HCT116 (cell line): ENCODE measurements around the gene PSMB7. TPM values are rescaled to one million over a fixed set of nuclear protein-coding genes. Genes with fewer than 3 reads are reported as not detected.

Source experiments
- ATAC-seq: fragments of 200-7000 bp; cut with Tn5 transposase; 2 replicates; pipeline ENCODE4 v1.9.1; 2020; ENCODE audit warnings: mild to moderate bottlenecking, moderate library complexity
- BruUV-seq: library from RNA; stranded (reverse); fragments of 400-500 nt; replicated peaks from 2 replicates; lab custom pipeline; 2021; lab: Mats Ljungman, UMichigan
- CTCF ChIA-PET: fragments of 300-600 bp; sonication (Branson Sonifier 250); formaldehyde crosslinking; loops from one replicate; lab custom pipeline; 2021; ENCODE audit warnings: antibody characterized with exemption; lab: Charles Lee
- POLR2A ChIA-PET: fragments of 300-600, 350-600 bp; sonication (Branson Sonifier 250); formaldehyde crosslinking; loops from one replicate; lab custom pipeline; 2021; ENCODE audit warnings: antibody characterized with exemption; lab: Charles Lee
- RAD21 ChIA-PET, 2 experiments: fragments of 300-600 bp; sonication (Branson Sonifier 250); formaldehyde crosslinking; loops; one replicate each; lab custom pipeline; 2023; ENCODE audit warnings: low total read pairs in 2 of 2; ENCODE audit not compliant: uncharacterized antibody in 2 of 2, unreplicated experiment in 2 of 2, low non-redundant PET in 1 of 2; lab: Charles Lee
- DNase-seq: peaks from one replicate; pipeline ENCODE4 v3.0.0-alpha.2; 2010; ENCODE audit warnings: low read depth, low spot score
- H2AFZ ChIP-seq: fragments of 200-600 bp; shearing (Covaris generic), sonication (generic); 2 replicates; pipeline ENCODE4 v1.6.1; 2017; ENCODE audit warnings: low read depth, mixed run types, mixed read lengths, antibody characterized with exemption, low read length; ENCODE audit not compliant: poor library complexity, severe bottlenecking
- H3K27ac ChIP-seq: 2 replicates; pipeline ENCODE4 v1.5.1; 2012; ENCODE audit warnings: low read depth, low read length
- H3K27me3 ChIP-seq: fragments of 200-600 bp; sonication (generic); 2 replicates; pipeline ENCODE4 v1.6.1; 2016; ENCODE audit warnings: mixed run types, low read length, mixed read lengths; ENCODE audit not compliant: insufficient read depth
- H3K36me3 ChIP-seq, 2 experiments: fragments of 200-500 bp in 1 of 2; fragments of 200-600 bp in 1 of 2; sonication (Bioruptor generic) in 1 of 2; sonication (generic) in 1 of 2; 2 replicates each; pipeline versions ENCODE4 v1.5.1 to v1.6.1; 2014 to 2016; ENCODE audit warnings: low read length in 2 of 2, inconsistent platforms in 1 of 2, mixed read lengths in 1 of 2, mixed run types in 1 of 2; ENCODE audit not compliant: insufficient read depth in 2 of 2, control insufficient read depth in 1 of 2
- H3K4me1 ChIP-seq, 2 experiments: fragments of 200-600 bp in 1 of 2; sonication (generic) in 1 of 2; 2 replicates each; pipeline versions ENCODE4 v1.5.1 to v1.6.1; 2012 to 2017; ENCODE audit warnings: low read length in 2 of 2, inconsistent platforms in 1 of 2, mild to moderate bottlenecking in 1 of 2, mixed read lengths in 1 of 2, mixed run types in 1 of 2, moderate library complexity in 1 of 2; ENCODE audit not compliant: insufficient read depth in 2 of 2, control insufficient read depth in 1 of 2
- H3K4me2 ChIP-seq: fragments of 200-600 bp; sonication (generic); 2 replicates; pipeline ENCODE4 v1.6.1; 2017; ENCODE audit warnings: mixed run types, low read length, mixed read lengths
- H3K4me3 ChIP-seq, 2 experiments: fragments of 200-600 bp in 1 of 2; sonication (generic) in 1 of 2; replicated peaks in 1 of 2; 2 replicates each; pipeline ENCODE4 v1.5.1; 2011 to 2016; ENCODE audit warnings: low read length in 2 of 2, control low read depth in 1 of 2, low read depth in 1 of 2, mild to moderate bottlenecking in 1 of 2, mixed read lengths in 1 of 2, mixed run types in 1 of 2
- H3K79me2 ChIP-seq: fragments of 200-600 bp; sonication (generic); 2 replicates; pipeline ENCODE4 v1.6.1; 2017; ENCODE audit warnings: mild to moderate bottlenecking, mixed run types, low read length, moderate library complexity, mixed read lengths; ENCODE audit not compliant: insufficient read depth
- H3K9ac ChIP-seq: fragments of 200-600 bp; sonication (generic); 2 replicates; pipeline ENCODE4 v1.6.1; 2016; ENCODE audit warnings: low read length, mixed read lengths
- H3K9me2 ChIP-seq: fragments of 200-600 bp; sonication (generic), shearing (Covaris generic); 2 replicates; pipeline ENCODE4 v1.6.1; 2017; ENCODE audit warnings: mixed run types, mild to moderate bottlenecking, moderate library complexity; ENCODE audit not compliant: insufficient read depth
- H3K9me3 ChIP-seq, 2 experiments: fragments of 200-500 bp in 1 of 2; fragments of 200-600 bp in 1 of 2; sonication (Bioruptor generic) in 1 of 2; sonication (generic) in 1 of 2; 2 replicates each; pipeline ENCODE4 v1.6.1; 2014 to 2017; ENCODE audit warnings: low read length in 2 of 2, mixed read lengths in 2 of 2, inconsistent platforms in 1 of 2, low read depth in 1 of 2, mild to moderate bottlenecking in 1 of 2, mixed run types in 1 of 2, moderate library complexity in 1 of 2; ENCODE audit not compliant: control insufficient read depth in 1 of 2, insufficient read depth in 1 of 2
- H4K20me1 ChIP-seq: fragments of 200-600 bp; sonication (generic), shearing (Covaris generic); 2 replicates; pipeline ENCODE4 v1.6.1; 2017; ENCODE audit warnings: mixed run types, mild to moderate bottlenecking, moderate library complexity; ENCODE audit not compliant: insufficient read depth
- ATF3 ChIP-seq: IDR thresholded peaks from 2 replicates; pipeline ENCODE4 v1.6.1; 2012
- CTCF ChIP-seq, 3 experiments: fragments of 200-600 bp in 1 of 3; sonication (generic) in 1 of 3; IDR thresholded peaks in 2 of 3; conservative IDR thresholded peaks in 1 of 3; 2 replicates each; pipeline ENCODE4 v1.5.1; 2012 to 2017; ENCODE audit warnings: low read depth in 2 of 3, low read length in 2 of 3, antibody characterized with exemption in 1 of 3, borderline replicate concordance in 1 of 3, control low read depth in 1 of 3, mild to moderate bottlenecking in 1 of 3, mixed read lengths in 1 of 3, mixed run types in 1 of 3, moderate library complexity in 1 of 3; ENCODE audit not compliant: insufficient read depth in 1 of 3
- EZH2phosphoT487 ChIP-seq: fragments of 200-600 bp; IDR thresholded peaks from 2 replicates; pipeline ENCODE4 v1.6.1; 2018; ENCODE audit warnings: antibody characterized with exemption, borderline replicate concordance
- JUND ChIP-seq: IDR thresholded peaks from 2 replicates; pipeline ENCODE4 v1.6.1; 2012
- RAD21 ChIP-seq: IDR thresholded peaks from 2 replicates; pipeline ENCODE4 v1.6.1; 2012; ENCODE audit warnings: low read depth, mild to moderate bottlenecking
- SP1 ChIP-seq: IDR thresholded peaks from 2 replicates; pipeline ENCODE4 v1.6.1; 2012; ENCODE audit warnings: low read depth
- SRF ChIP-seq: IDR thresholded peaks from 2 replicates; pipeline ENCODE4 v1.6.1; 2012; ENCODE audit warnings: low read depth
- TCF7L2 ChIP-seq: IDR thresholded peaks from 2 replicates; pipeline ENCODE4 v1.7.0; 2011; ENCODE audit warnings: borderline replicate concordance, inconsistent platforms; ENCODE audit not compliant: insufficient read depth, insufficient read length; ENCODE audit errors: extremely low read depth
- ZFX ChIP-seq: fragments of 450-650 bp; IDR thresholded peaks from 2 replicates; pipeline ENCODE4 v1.6.1; 2017
- intact Hi-C: fragments of 100-400 bp; cut with micrococcal nuclease; formaldehyde crosslinking; loops from 2 replicates; pipeline ENCODE4 v1.10.0; 2022
- total RNA-seq: library from RNA; stranded (reverse); gene quantifications from one replicate; pipeline ENCODE4 v1.2.1, GENCODE V29; 2021; ENCODE audit not compliant: unreplicated experiment
- TF ChIP-seq, protein P1 (sequence below): IDR thresholded peaks from 2 replicates; pipeline ENCODE4 v1.6.1; 2011; ENCODE audit warnings: mild to moderate bottlenecking, low read length, moderate library complexity; ENCODE audit not compliant: insufficient replicate concordance; ENCODE audit errors: extremely low read depth

PSMB7 gene
- total RNA-seq, 1 experiment from 2014 or later = 222 TPM

GRCh38 chr9:124395826-124396225, 19.4 kb downstream of the PSMB7 start:
- no TSS peak for BruUV-seq
- ChIA-PET POLR2A (no interaction called here), CTCF (no interaction called here), RAD21 (no interaction called here)
- Histone ChIP-seq H2AFZ (no peak overlapping the region), H3K36me3 (peaks cover 1 to 19% of the 10 kb centered on the region in 2 experiments; a peak in 2 of 4 replicates), H3K27me3 (no peaks in the 10 kb centered on the region), H3K9me2 (no peaks in the 10 kb centered on the region), H3K4me2 (no peak overlapping the region), H3K79me2 (peaks cover 100% of the 10 kb centered on the region), H4K20me1 (peaks cover 38% of the 10 kb centered on the region; the same call in 1 of the 2 replicates), H3K9me3 (no peaks in the 10 kb centered on the region), H3K9ac (no peak overlapping the region), H3K4me1 (peaks cover 1 to 33% of the 10 kb centered on the region in 2 experiments; a peak in 2 of 4 replicates), H3K27ac (no peak overlapping the region), H3K4me3 (no peak overlapping the region)
- intact Hi-C loops = loop anchor here (2.0 kb wide), 1 partner anchor 269 kb away; no protein-coding TSS in a partner anchor
- DNase-seq (no peak), ATAC-seq (no peak)
- TF ChIP-seq TCF7L2 = no peak
- TF ChIP-seq EZH2phosphoT487 = no peak
- no peak for TF ChIP-seq SRF
- no peak for TF ChIP-seq SP1
- TF ChIP-seq, protein P1, sequence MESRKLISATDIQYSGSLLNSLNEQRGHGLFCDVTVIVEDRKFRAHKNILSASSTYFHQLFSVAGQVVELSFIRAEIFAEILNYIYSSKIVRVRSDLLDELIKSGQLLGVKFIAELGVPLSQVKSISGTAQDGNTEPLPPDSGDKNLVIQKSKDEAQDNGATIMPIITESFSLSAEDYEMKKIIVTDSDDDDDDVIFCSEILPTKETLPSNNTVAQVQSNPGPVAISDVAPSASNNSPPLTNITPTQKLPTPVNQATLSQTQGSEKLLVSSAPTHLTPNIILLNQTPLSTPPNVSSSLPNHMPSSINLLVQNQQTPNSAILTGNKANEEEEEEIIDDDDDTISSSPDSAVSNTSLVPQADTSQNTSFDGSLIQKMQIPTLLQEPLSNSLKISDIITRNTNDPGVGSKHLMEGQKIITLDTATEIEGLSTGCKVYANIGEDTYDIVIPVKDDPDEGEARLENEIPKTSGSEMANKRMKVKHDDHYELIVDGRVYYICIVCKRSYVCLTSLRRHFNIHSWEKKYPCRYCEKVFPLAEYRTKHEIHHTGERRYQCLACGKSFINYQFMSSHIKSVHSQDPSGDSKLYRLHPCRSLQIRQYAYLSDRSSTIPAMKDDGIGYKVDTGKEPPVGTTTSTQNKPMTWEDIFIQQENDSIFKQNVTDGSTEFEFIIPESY = no peak
- no peak for TF ChIP-seq CTCF (IDR thresholded peaks at IDR 0.05 in 2 of 3, conservative IDR thresholded peaks at IDR 0.05 in 1 of 3; ENCODE audit: borderline replicate concordance in 1 of 3, insufficient read depth in 1 of 3, low read depth in 2 of 3, low read length in 2 of 3)
- TF ChIP-seq ZFX = no peak
- no peak for TF ChIP-seq JUND
- no peak for TF ChIP-seq RAD21
- no peak for TF ChIP-seq ATF3
